ENCODE results near the gene RDH16. TPM values are rescaled to one million over a fixed set of nuclear protein-coding genes. Genes with fewer than 3 reads are reported as not detected.

The RDH16 gene
- total and polyA plus RNA-seq, 2 experiments from 2014 or later = 0.52 to 0.66 TPM

DNA sequence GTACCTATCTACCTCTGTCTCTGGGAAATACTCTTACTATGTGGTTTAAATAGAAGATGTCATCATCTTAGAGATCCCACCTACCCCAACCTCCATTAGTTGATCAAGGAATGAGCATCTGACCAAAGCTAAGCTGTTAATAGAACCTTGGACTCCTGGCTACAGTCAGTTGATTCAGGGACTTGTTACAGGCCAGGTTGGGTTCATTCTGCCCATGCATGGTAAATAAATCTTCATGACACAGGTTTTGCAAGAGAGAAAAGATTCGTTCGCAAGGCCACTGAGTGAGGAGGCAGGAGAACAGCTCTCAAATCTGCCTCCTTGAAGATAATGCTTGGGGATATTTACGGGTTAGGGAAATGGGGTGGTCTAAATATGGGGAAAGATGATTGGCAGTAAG, 42.7 kb downstream of the RDH16 start:
- Mint-ChIP-seq H3K27me3 (ENCODE audit: insufficient read depth, low read depth, poor library complexity) (peaks cover 4% of the 10 kb centered on the region), H3K9me3 (peaks cover 32% of the 10 kb centered on the region), H3K4me1 (no peaks in the 10 kb centered on the region), H3K4me3 (no peak overlapping the region), H3K36me3 (ENCODE audit: low read depth) (0 out of 3 replicates have a peak, but pooled peaks cover 3% of the 10 kb centered on the region), H3K27ac (no peak overlapping the region)
- Histone ChIP-seq H3K36me3 (ENCODE audit: insufficient read depth) (no peaks in the 10 kb centered on the region), H2AFZ (no peak overlapping the region), H3K4me2 (no peak overlapping the region), H3K79me2 (replicated peaks; ENCODE audit: insufficient read depth) (no peaks in the 10 kb centered on the region), H3K9me2 (ENCODE audit: insufficient read depth) (no peaks in the 10 kb centered on the region), H3K4me1 (ENCODE audit: insufficient read depth) (no peaks in the 10 kb centered on the region), H3K27me3 (ENCODE audit: insufficient read depth) (no peaks in the 10 kb centered on the region), H3F3A (replicated peaks; ENCODE audit: low read depth) (no peaks in the 10 kb centered on the region), H4K20me1 (replicated peaks; ENCODE audit: insufficient read depth) (no peaks in the 10 kb centered on the region), H3K4me3 (no peak overlapping the region), H3K27ac (ENCODE audit: low read depth) (no peak overlapping the region)
- TF ChIP-seq ZNF462 (CRISPR knock-in tag; IDR thresholded peaks at IDR 0.05) (no peak), CTCF (conservative IDR thresholded peaks at IDR 0.05; ENCODE audit: low read depth in 2 of 2) (no peak), CREB1 (CRISPR knock-in tag; IDR thresholded peaks at IDR 0.05; ENCODE audit: low read depth) (no peak)
- ATAC-seq (no peak), DNase-seq (ENCODE audit: low spot score) (no peak)

DNA sequence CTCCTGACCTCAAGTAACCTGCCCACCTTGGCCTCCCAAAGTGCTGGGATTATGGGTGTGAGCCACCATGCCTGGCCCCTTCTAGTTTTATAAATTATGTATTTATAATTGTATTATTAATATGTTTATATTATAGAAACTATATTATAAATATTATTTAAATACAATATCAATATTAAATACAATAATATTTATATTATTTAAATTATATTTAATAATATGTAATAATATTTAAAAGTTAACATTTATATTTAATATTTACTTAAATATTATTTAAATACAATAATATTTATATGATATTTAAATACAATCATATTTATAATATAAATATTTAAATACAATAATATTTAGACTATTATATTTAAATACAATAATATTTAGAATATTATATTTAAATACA, 43.2 kb downstream of the RDH16 start:
- Mint-ChIP-seq H3K4me1 (no peaks in the 10 kb centered on the region), H3K27ac (no peak overlapping the region), H3K27me3 (ENCODE audit: insufficient read depth, low read depth, poor library complexity) (peaks cover 5% of the 10 kb centered on the region), H3K9me3 (peaks cover 37% of the 10 kb centered on the region), H3K36me3 (ENCODE audit: low read depth) (0 out of 3 replicates have a peak, but pooled peaks cover 7% of the 10 kb centered on the region), H3K4me3 (no peak overlapping the region)
- no peaks in the 10 kb centered on the region for H3K9me2 ChIP-seq (ENCODE audit: insufficient read depth)
- H3K27me3 ChIP-seq (ENCODE audit: insufficient read depth) = no peaks in the 10 kb centered on the region
- no peak overlapping the region for H3K4me2 ChIP-seq
- no peaks in the 10 kb centered on the region for H3F3A ChIP-seq (replicated peaks; ENCODE audit: low read depth)
- H2AFZ ChIP-seq = no peak overlapping the region
- no peak overlapping the region for H3K27ac ChIP-seq (ENCODE audit: low read depth)
- H3K36me3 ChIP-seq (ENCODE audit: insufficient read depth) = no peaks in the 10 kb centered on the region
- H3K79me2 ChIP-seq (replicated peaks; ENCODE audit: insufficient read depth) = no peaks in the 10 kb centered on the region
- H3K4me1 ChIP-seq (ENCODE audit: insufficient read depth) = no peaks in the 10 kb centered on the region
- H4K20me1 ChIP-seq (replicated peaks; ENCODE audit: insufficient read depth) = no peaks in the 10 kb centered on the region
- no peak overlapping the region for H3K4me3 ChIP-seq
- ATAC-seq (no peak), DNase-seq (ENCODE audit: low spot score) (no peak)
- TF ChIP-seq POLR2AphosphoS5 (IDR thresholded peaks at IDR 0.05; ENCODE audit: low read depth) (no peak), ZNF462 (CRISPR knock-in tag; IDR thresholded peaks at IDR 0.05) (no peak)

Data from GM23338 (cell line).